Femur (tissue), 1 donor: ENCODE results near the gene FCGR3A.
"Not testable (repeated sequence)": the region's sequence is repeated elsewhere in the genome, so short reads cannot be mapped to it uniquely, and the experiment has no call there.

ENCODE experiments used
- DNase-seq: peaks from one replicate; pipeline ENCODE4 v3.0.0-alpha.2; 2017

Gene FCGR3A

DNA sequence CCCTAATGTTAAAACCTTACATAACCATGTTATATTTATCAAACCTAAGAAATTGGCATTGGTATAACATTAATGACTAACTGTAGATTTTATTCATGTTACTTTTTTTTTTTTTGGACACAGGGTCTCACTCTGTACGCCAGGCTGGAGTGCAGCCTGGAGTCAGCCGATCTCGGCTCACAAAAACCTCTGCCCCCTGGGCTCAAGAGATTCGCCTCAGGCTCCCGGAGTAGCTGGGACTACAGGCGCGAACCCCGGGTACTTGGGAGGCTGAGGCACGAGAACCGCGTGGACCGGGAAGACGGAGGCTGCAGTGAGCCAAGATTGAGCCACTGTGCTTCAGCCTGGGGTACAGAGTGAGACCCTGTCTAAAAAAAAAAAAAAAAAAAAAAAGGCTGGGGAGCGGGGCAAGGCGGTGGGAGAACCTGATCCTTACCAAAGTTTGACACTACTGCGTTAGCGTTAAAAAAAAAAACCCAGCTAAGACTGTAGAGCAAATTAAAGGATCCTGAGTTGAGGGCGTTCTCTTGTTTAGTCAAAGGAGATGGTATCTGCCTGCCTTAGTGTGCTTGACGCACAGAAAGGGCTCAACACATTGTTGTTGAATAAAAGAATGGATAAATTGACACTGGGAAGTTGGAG is 20.0 kb downstream of the FCGR3A start:
- DNase-seq, result not testable (repeated sequence)

DNA sequence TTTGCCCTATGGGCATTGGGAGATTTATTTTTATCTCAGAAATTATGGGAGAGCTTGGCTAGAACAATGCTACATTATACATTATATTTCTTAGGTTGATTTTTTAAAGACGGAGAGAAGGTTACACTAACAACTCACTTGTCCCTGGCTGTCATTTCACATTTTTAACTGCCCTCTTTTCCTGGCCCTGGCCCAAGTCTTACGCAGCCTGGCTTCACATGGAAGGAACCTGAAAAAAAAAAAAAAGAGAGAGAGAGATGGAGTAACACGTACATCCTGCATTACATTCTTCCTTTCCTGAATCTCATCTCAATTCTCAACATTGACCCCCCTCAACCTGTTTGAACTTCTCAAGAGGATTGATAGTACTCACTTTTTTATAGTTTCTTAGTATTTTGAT is 21.1 kb downstream of the FCGR3A start:
- not testable (repeated sequence) for DNase-seq

GRCh38 chr1:161525918-161526317 is 23.7 kb downstream of the FCGR3A start:
- not testable (repeated sequence) for DNase-seq

DNA sequence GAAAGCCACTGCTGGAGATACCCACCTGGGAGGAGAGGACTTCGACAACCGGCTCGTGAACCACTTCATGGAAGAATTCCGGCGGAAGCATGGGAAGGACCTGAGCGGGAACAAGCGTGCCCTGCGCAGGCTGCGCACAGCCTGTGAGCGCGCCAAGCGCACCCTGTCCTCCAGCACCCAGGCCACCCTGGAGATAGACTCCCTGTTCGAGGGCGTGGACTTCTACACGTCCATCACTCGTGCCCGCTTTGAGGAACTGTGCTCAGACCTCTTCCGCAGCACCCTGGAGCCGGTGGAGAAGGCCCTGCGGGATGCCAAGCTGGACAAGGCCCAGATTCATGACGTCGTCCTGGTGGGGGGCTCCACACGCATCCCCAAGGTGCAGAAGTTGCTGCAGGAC is 24.3 kb downstream of the FCGR3A start:
- not testable (repeated sequence) for DNase-seq

GRCh38 chr1:161524742-161525291 is 24.8 kb downstream of the FCGR3A start:
- DNase-seq, result not testable (repeated sequence)

DNA sequence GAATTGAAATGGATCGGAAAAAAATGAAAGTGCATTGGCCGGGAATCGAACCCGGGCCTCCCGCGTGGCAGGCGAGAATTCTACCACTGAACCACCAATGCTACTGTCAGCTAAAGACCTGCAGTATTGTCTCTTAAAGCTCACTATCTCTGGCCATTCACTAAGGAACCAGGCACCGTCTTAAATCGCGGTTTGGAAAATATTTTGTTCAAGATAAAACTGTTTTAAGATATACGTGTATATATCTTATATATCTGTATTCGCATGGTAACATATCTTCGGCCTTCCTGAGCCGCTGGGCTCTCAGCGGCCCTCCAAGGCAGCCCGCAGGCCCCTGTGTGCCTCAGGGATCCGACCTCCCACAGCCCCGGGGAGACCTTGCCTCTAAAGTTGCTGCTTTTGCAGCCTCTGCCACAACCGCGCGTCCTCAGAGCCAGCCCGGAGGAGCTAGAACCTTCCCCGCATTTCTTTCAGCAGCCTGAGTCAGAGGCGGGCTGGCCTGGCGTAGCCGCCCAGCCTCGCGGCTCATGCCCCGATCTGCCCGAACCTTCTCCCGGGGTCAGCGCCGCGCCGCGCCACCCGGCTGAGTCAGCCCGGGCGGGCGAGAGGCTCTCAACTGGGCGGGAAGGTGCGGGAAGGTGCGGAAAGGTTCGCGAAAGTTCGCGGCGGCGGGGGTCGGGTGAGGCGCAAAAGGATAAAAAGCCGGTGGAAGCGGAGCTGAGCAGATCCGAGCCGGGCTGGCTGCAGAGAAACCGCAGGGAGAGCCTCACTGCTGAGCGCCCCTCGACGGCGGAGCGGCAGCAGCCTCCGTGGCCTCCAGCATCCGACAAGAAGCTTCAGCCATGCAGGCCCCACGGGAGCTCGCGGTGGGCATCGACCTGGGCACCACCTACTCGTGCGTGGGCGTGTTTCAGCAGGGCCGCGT is 25.5 kb downstream of the FCGR3A start, which contains the start of gene HSPA6:
HSPA6 (plus strand) TSS at position 724 of the 925 bp plus-strand sequence; CDS start at position 843, 119 bp downstream.
- peak; percentile 82 for DNase-seq

- DNase-seq, result not testable (repeated sequence)
These were observed 26.4 kb downstream of the FCGR3A start for GRCh38 chr1:161523041-161523816.

- not testable (repeated sequence) for DNase-seq
These were observed 35.7 kb downstream of the FCGR3A start for GRCh38 chr1:161513953-161514352.

GRCh38 chr1:161513448-161513780 is 36.2 kb downstream of the FCGR3A start:
- DNase-seq, result not testable (repeated sequence)

DNA sequence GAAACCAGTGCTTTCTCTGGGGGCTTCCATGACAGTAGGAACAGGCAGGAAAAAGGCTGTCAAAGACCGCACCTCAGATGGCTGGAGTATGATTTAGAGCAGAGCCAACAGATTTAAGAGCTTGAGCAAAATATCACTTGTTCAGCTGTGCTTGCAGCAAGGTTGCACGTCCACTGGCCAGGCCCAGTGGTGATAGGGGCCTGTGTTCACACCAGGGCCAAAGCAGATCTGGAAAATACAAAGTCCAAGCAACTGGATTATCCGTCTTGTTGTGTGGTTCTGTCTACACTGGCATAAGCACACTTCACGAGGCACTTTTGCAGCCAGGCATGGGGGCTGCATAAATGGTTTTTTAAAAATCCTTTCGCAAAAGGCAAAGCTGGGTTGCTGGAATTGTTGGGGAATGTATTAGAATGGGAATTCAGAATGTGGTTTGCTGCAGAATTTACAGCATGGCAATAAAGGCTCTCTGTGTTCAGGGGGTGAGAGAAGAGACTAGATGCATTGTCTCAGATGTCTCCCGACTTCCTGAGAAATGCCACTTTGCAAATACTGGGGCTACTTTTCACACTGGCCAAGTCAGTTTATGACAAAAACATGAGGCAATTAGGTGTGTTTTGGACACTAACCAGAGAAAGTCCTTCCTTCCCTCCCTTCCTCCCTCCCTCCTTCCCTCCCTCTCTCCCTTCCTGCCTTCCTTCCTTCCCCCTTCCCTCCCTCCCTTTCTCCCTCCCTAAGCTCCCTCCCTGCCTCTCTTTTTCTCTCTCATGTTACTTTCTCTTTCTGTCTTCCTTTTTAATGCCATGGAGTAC is 36.8 kb downstream of the FCGR3A start:
- DNase-seq, result not testable (repeated sequence)

DNA sequence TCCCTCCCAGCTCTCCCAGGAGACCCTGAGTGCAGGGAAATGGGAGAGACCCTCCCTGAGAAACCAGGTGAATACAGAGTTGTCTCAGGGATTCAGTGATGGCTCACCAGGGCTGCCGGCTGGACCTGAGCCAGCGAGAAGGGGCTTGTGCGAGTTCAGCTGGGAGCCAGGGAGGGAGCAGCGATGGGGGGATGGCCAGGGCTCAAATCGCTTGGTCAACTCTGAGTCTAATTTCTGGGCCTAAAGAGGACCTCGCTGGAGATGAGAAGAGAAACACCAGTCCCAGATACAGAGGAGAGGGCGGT is 37.9 kb downstream of the FCGR3A start:
- no peak for DNase-seq

- no peak for DNase-seq
These were observed 38.4 kb downstream of the FCGR3A start for GRCh38 chr1:161511018-161511755.

- DNase-seq, result no peak
These were observed 39.1 kb downstream of the FCGR3A start for GRCh38 chr1:161510477-161510876.

DNA sequence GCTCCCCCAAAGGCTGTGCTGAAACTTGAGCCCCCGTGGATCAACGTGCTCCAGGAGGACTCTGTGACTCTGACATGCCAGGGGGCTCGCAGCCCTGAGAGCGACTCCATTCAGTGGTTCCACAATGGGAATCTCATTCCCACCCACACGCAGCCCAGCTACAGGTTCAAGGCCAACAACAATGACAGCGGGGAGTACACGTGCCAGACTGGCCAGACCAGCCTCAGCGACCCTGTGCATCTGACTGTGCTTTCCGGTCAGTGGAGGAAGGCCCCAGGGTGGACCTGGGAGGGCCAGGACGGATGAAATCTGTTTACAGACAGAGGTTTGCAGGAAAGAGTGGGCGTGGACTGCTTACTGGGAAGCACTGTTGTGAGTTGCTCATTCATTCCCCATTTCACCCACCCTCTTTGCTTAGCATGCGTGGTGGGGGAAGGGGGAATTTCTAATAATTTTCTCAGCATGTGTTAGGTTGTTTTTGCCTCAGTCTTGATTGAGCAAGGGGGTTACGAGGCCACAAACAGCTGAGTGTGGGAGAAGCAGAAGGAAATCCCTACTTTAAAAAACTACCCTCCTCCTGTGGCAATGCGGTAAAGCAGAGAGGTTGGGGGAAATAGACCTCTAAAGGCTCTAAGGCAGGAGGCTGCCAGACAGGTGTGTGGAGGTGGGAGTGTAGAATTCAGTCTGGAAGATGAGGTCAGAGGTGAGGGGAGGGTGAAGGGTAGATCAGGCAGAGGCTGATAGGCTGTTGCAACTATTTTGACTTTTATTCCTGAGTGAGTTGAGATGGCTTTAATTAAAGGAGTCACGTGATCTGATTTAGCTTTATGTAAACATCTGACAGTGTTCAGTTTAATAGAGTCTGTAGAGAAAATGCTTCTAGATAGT is 43.0 kb downstream of the FCGR3A start:
- peak; percentile 43 for DNase-seq

DNA sequence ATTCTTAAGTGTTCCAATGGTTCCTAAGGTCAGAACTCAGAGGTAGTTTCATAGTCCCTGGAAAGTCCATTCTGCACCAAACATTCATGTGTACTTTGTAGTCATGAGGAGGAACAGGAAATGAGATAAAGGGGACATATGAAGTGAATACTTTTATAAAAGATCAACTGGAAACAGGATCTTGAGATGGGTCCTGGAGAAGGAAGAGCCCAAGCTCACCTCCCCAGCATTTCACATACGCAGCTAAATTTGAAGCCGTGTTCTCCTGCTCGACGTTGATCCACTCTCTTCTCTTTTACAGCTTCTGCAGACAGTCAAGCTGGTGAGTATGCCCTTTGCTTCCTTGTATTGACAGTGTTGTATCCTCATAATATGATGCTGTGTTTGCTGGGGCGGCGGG is 43.9 kb downstream of the FCGR3A start:
- no peak for DNase-seq

- no peak for DNase-seq
These were observed 46.2 kb downstream of the FCGR3A start for GRCh38 chr1:161503394-161503748.

GRCh38 chr1:161502641-161503393 is 46.8 kb downstream of the FCGR3A start:
- DNase-seq, result no peak

- no peak for DNase-seq
These were observed 47.4 kb downstream of the FCGR3A start for GRCh38 chr1:161502181-161502580.

- DNase-seq, result no peak
These were observed 48.4 kb downstream of the FCGR3A start for GRCh38 chr1:161501234-161501633.
